Heart left ventricle (tissue), 16 donors: ENCODE measurements around the gene NRSN2. TPM values are rescaled to one million over a fixed set of nuclear protein-coding genes. Genes with fewer than 3 reads are reported as not detected.

Experiments used
- ATAC-seq, 4 donors: fragments of 200-7000 bp; cut with Tn5 transposase; one replicate each; pipeline ENCODE4 v1.9.1; 2020 to 2022; ENCODE audit warnings: moderate library complexity in 4 of 4, mild to moderate bottlenecking in 3 of 4, moderate number of reproducible peaks in 1 of 4
- DNase-seq, 5 donors: peaks; one replicate each; pipeline ENCODE4 v3.0.0-alpha.2; 2020
- H3K27ac ChIP-seq, 12 donors: fragments of 200-600 bp; sonication (generic) in 4 of 12; one replicate each; pipeline versions ENCODE4 v1.5.0 to v1.8.0; 2016 to 2022; ENCODE audit warnings: mild to moderate bottlenecking in 2 of 12
- H3K27me3 ChIP-seq, 9 donors: fragments of 200-600 bp; sonication (generic) in 2 of 9; one replicate each; pipeline versions ENCODE4 v1.5.1 to v1.8.0; 2016 to 2022; ENCODE audit warnings: mild to moderate bottlenecking in 3 of 9
- H3K36me3 ChIP-seq, 9 donors: fragments of 200-600 bp; sonication (generic) in 2 of 9; one replicate each; pipeline versions ENCODE4 v1.5.0 to v1.8.0; 2018 to 2022; ENCODE audit warnings: mild to moderate bottlenecking in 2 of 9
- H3K4me1 ChIP-seq, 12 donors: fragments of 200-600 bp; sonication (generic) in 4 of 12; one replicate each; pipeline versions ENCODE4 v1.5.0 to v1.8.0; 2016 to 2022; ENCODE audit warnings: mild to moderate bottlenecking in 3 of 12
- H3K4me3 ChIP-seq, 12 donors: fragments of 200-600 bp; sonication (generic) in 4 of 12; one replicate each; pipeline versions ENCODE4 v1.5.0 to v1.8.0; 2017 to 2022; ENCODE audit warnings: mild to moderate bottlenecking in 9 of 12, moderate library complexity in 4 of 12
- H3K9me3 ChIP-seq, 12 donors: fragments of 200-600 bp; sonication (generic) in 4 of 12; one replicate each; pipeline versions ENCODE4 v1.5.0 to v1.8.0; 2016 to 2022; ENCODE audit warnings: mild to moderate bottlenecking in 1 of 12
- CTCF ChIP-seq, 12 donors: fragments of 200-600 bp; sonication (generic) in 4 of 12; IDR thresholded peaks; one replicate each; pipeline versions ENCODE4 v1.5.0 to v1.8.0; 2018 to 2022; ENCODE audit warnings: antibody characterized with exemption in 12 of 12, mild to moderate bottlenecking in 5 of 12
- POLR2A ChIP-seq, 2 donors: fragments of 450-650 bp; IDR thresholded peaks; one replicate each; pipeline ENCODE4 v1.6.1; 2017; ENCODE audit warnings: antibody characterized with exemption in 2 of 2, mild to moderate bottlenecking in 2 of 2, moderate library complexity in 2 of 2
- WGBS, 4 donors: extraction: QIAGEN DNeasy Blood & Tissue Kit in 2 of 4; methylation state at CpG; one replicate each; pipeline versions ENCODE4 v1.1.5 to v1.1.7; 2013 to 2018; 5-methylcytosine and 5-hydroxymethylcytosine counted together
- intact Hi-C, 10 donors: fragments of 100-400 bp; cut with DNase I; formaldehyde crosslinking; loops; one replicate each; pipeline versions ENCODE4 v1.11.1 to v1.14.2; 2022
- polyA plus RNA-seq, 2 donors: library from polyadenylated mRNA; stranded (reverse); fragments of 200-250 nt; gene quantifications; one replicate each; pipeline ENCODE4 v1.2.3, GENCODE V29; 2013
- total RNA-seq, 9 donors: library from RNA; depleted of rRNA in 2 of 9; stranded (reverse); fragments of >200 nt in 2 of 9; fragmentation: NEBNext Ultra II Directional in 3 of 9; extraction: Animal tissue kit (Norgen Biotek cat#: 25700) in 3 of 9; gene quantifications; one replicate each; pipeline versions ENCODE4 v1.1.0 to v1.2.4, GENCODE V29; 2016 to 2023
- donor health status: ischemic (EF 13 %, LVEDD 7.1; RV severe dilation, severe dysfunction).
- donor health status: healthy with polysubstance abuse.
- donor health status: DM: no; HTN: yes; CAD: no.
- donor health status: DM: no; HTN: no; CAD: no.
- donor health status: ischemic (EF 25% LVEDD 6.9; RV normal size, moderate dysfunction).
- donor health status: ischemic (EF 25% LVEDD 5.7; RV mildly dilated, moderate dysfunction).
- donor health status: healthy.
- donor health status: DM: yes; HTN: yes; CAD: no.
- donor health status: ischemic (EF 35%, LVEDD 5.7; RV mildly dilated, moderate dysfunction).
- donor health status: nonischemic (EF 11% LVEDD 7.7; RV severe dilation, severe dysfunction).
- donor health status: DM: yes; HTN: yes; CAD: no.
- donor health status: PGD.
- donor health status: ischemic (EF 29% LVEDD 5.4; RV normal size, mild dysfunction).
- donor health status: nonischemic (EF 23%, LVEDD 6.1; RV moderate dilation, normal function).

The NRSN2 gene
- total and polyA plus RNA-seq, 11 donors, result 13.8 to 49.5 (median 28.1) TPM

- 62 to 83% (median 70%) methylated on average over 2 of the region's 2 CpGs for WGBS, 4 donors
- TF ChIP-seq POLR2A (IDR thresholded peaks at IDR 0.05) (no peak), CTCF (IDR thresholded peaks at IDR 0.05) (no peak)
- intact Hi-C loops, result no loop called here
- Histone ChIP-seq H3K4me1 (peaks cover 0 to 22% (median 6%) of the 10 kb centered on the region in 12 donors), H3K36me3 (peaks cover 0 to 14% (median 0%) of the 10 kb centered on the region in 9 donors), H3K27ac (no peak overlapping the region), H3K9me3 (peaks cover 0 to 7% (median 1%) of the 10 kb centered on the region in 12 donors), H3K27me3 (no peaks in the 10 kb centered on the region), H3K4me3 (no peak overlapping the region)
- DNase-seq, result no peak
- no peak for ATAC-seq
Observed at GRCh38 chr20:341682-342081, 5.2 kb upstream of the NRSN2 start.

GRCh38 chr20:343107-343506 lies 3.8 kb upstream of the NRSN2 start:
- intact Hi-C loops, result no loop called here
- no peak overlapping the region for H3K4me3 ChIP-seq
- peaks cover 0 to 14% (median 0%) of the 10 kb centered on the region in 9 donors for H3K36me3 ChIP-seq
- no peak for TF ChIP-seq CTCF (IDR thresholded peaks at IDR 0.05)
- TF ChIP-seq POLR2A (IDR thresholded peaks at IDR 0.05), result no peak
- no peak overlapping the region for H3K27ac ChIP-seq
- ATAC-seq (no peak), DNase-seq (no peak)
- H3K27me3 ChIP-seq, result no peaks in the 10 kb centered on the region
- H3K9me3 ChIP-seq, result peaks cover 0 to 7% (median 1%) of the 10 kb centered on the region in 12 donors
- peaks cover 0 to 27% (median 6%) of the 10 kb centered on the region in 12 donors for H3K4me1 ChIP-seq

DNA sequence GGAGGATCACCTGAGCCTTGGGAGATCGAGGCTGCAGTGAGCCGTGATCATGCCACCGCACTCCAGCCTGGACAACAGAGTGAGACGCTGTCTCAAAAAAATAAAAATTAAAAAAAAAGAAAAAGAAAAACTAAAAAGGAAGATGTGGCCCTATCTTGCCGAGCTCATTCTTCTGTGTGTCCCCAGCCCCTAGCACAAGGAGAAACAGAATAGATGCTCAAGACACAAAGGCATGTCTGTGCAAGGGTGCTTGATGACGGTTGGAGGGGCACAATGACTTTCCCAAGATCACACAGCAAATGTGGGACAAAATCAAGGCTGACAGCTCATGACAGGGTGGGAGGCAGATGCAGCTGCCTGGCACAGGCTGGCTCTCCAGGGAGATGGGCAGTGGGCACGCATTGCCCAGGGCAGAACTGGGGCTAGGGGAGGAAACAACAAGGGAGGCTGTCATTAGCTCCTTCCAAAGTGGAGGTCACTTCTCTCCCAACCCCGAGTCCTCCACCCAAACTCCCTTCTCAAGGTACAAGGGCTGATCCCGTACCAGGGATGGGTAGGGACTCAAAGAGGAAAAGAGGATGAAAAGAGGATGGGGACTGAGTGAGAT lies 775 bp upstream of the NRSN2 start:
- peaks cover 0 to 26% (median 0%) of the 10 kb centered on the region in 9 donors for H3K36me3 ChIP-seq
- DNase-seq (no peak), ATAC-seq (no peak)
- H3K27me3 ChIP-seq, result no peaks in the 10 kb centered on the region
- peaks cover 0 to 35% (median 11%) of the 10 kb centered on the region in 12 donors for H3K4me1 ChIP-seq
- TF ChIP-seq CTCF (IDR thresholded peaks at IDR 0.05) (no peak), POLR2A (IDR thresholded peaks at IDR 0.05) (no peak)
- H3K9me3 ChIP-seq, result peaks cover 0 to 7% (median 1%) of the 10 kb centered on the region in 12 donors
- peak overlapping the region; percentile 69 to 97 (median 82) for H3K4me3 ChIP-seq
- WGBS, 4 donors, result 65 to 71% (median 69%) methylated on average over 8 to 9 of the region's 9 CpGs
- H3K27ac ChIP-seq, result peak overlapping the region in 11 of 12 donors; percentile 88 to 99 (median 95)
- intact Hi-C loops, result loop anchor here in 4 of 10 donors (2.0 to 5.0 kb wide), 4 partner anchors 21 to 306 kb away; partner anchors contain the start of genes CSNK2A1 (in 1 of the 4), RBCK1 (in 1 of the 4), SOX12 (in 1 of the 4) and SRXN1 (in 1 of the 4)

- no peak for ATAC-seq
- H3K9me3 ChIP-seq, result peaks cover 0 to under 1% (median 0%) of the 10 kb centered on the region in 12 donors
Observed at GRCh38 chr20:347317-347639, 367 bp downstream of the NRSN2 start.

More at GRCh38 chr20:347317-347639, 367 bp downstream of the NRSN2 start:
- Histone ChIP-seq H3K36me3 (peaks cover 0 to 24% (median 0%) of the 10 kb centered on the region in 9 donors), H3K27ac (peak overlapping the region; percentile 88 to 99 (median 95)), H3K27me3 (no peaks in the 10 kb centered on the region), H3K4me1 (peaks cover 0 to 35% (median 11%) of the 10 kb centered on the region in 12 donors), H3K4me3 (peak overlapping the region; percentile 69 to 97 (median 82))
- WGBS, 4 donors, result 0 to 1% (median 0%) methylated on average over 9 to 19 of the region's 19 CpGs
- TF ChIP-seq POLR2A (IDR thresholded peaks at IDR 0.05) (no peak), CTCF (IDR thresholded peaks at IDR 0.05) (no peak)
- no peak for DNase-seq
- intact Hi-C loops, result loop anchor here in 4 of 10 donors (2.0 to 5.0 kb wide), 4 partner anchors 22 to 305 kb away; partner anchors contain the start of genes CSNK2A1 (in 1 of the 4), RBCK1 (in 1 of the 4), SOX12 (in 1 of the 4) and SRXN1 (in 1 of the 4)
